GM12892 (cell line): ENCODE data around the gene RASA3.
A peak's percentile ranks its signal among the peaks of the same experiment; 100 is the strongest.

Experiments used
- DNase-seq: peaks from one replicate; pipeline ENCODE4 v3.0.0; 2011; ENCODE audit not compliant: insufficient read length
- FAIRE-seq: peaks from 2 replicates; lab custom pipeline; 2011; peaks lifted over from hg19 to GRCh38; lab: Jason Lieb, UNC
- POLR2A ChIP-seq: IDR thresholded peaks from 2 replicates; pipeline ENCODE4 v1.6.1; 2011; ENCODE audit warnings: low read depth, low read length, control low read depth
- POLR2AphosphoS5 ChIP-seq: IDR thresholded peaks from 2 replicates; pipeline ENCODE4 v1.6.1; 2011; ENCODE audit warnings: low read depth, low read length, control low read depth
- TAF1 ChIP-seq: IDR thresholded peaks from 2 replicates; pipeline ENCODE4 v1.6.1; 2011; ENCODE audit warnings: low read depth, mild to moderate bottlenecking, control low read depth, low read length, borderline replicate concordance

RASA3 gene

DNA sequence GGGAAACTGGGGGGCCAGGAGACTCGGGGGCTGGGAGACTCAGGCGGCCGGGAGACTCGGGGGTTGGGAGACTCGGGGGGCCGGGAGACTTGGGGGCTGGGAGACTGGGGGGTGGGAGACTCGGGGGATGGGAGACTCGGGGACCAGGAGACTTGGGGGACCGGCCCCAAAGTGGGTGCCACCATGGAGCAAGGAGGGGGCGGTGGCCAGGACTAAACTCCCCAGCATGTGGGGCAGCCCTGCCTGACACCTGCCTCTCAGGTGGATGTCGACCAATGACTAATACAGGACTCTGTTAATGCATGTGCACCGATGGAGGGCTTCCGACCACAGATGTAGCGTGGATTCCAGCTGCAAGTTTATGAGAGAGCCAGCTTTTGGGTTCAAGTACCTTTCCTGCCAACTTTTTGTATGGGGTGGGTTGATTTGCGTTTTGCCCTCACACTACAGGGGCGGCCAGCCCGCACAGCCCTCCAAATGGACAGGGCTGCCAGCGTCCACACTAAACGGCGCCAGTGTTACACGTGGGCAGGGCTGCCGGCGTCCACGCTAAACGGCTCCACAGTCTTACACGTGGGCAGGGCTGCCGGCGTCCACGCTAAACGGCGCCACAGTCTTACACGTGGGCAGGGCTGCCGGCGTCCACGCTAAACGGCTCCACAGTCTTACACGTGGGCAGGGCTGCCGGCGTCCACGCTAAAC, 62.2 kb downstream of the RASA3 start:
- DNase-seq (no peak), FAIRE-seq (no peak)
- no peak for TF ChIP-seq POLR2AphosphoS5
- TF ChIP-seq POLR2A: no peak
- TF ChIP-seq TAF1: no peak

DNA sequence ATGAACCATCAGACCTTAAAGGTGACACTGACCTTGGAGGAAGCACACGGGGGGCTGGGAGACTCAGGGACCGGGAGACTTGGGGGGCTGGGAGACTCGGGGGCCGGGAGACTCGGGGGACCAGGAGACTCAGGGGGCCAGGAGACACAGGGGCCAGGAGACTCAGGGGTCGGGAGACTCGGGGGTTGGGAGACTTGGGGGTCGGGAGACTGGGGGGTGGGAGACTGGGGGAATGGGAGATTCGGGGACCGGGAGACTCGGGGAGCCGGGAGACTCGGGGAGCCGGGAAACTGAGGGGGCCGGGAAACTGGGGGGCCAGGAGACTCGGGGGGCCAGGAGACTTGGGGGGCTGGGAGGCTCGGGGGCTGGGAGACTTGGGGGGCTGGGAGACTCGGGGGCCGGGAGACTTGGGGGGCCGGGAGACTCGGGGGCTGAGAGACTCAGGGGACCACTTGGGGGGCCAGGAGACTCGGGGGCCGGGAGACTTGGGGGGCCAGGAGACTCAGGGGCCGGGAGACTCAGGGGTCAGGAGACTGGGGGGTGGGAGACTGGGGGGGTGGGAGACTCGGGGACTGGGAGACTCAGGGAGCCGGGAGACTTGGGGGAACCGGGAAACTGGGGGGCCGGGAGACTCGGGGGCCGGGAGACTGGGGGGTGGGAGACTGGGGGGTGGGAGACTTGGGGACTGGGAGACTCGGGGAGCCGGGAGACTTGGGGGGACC, 62.9 kb downstream of the RASA3 start:
- TF ChIP-seq TAF1 (no peak), POLR2AphosphoS5 (no peak), POLR2A (no peak)
- FAIRE-seq (no peak), DNase-seq (no peak)

DNA sequence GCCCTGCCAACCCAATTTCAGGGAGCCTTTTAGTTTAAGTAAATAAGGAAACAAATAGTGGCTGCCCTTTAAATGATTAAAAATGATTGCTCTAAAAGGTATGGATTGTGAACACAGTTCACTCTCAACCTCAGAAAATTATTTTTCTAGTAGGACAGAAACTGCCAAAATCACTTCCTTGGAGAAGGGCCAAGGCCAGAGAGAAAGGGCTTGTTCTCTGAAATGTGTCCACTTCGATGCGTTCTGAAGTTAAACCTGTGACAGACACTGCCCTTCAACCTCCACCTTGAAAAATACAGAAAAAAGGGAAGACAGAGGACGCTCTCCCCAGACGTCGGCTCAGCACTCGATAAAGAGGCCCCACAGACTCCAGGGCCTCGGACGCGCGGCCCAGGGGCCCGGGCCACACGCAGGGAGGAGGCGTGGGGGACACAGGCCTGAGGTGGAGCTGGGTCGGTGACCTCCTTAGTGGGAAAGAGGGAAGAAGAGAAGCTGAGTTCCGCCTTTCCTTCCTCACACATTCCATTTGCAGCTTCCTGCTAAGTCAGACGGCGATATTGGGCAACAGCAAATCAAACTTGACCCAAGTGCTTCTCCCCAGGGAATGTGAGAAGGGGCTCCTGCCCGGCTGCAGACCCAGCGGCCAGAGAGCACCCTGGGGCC, 63.6 kb downstream of the RASA3 start:
- no peak for FAIRE-seq
- no peak for TF ChIP-seq POLR2A
- no peak for TF ChIP-seq POLR2AphosphoS5
- TF ChIP-seq TAF1: no peak
- DNase-seq: no peak

- no peak for FAIRE-seq
- TF ChIP-seq TAF1 (no peak), POLR2A (peak; percentile 6; the same call in 1 of the 2 replicates)
Measured at GRCh38 chr13:114067886-114068651, 64.4 kb downstream of the RASA3 start.

GRCh38 chr13:114067381-114067885, 65.0 kb downstream of the RASA3 start:
- DNase-seq: no peak
- FAIRE-seq: peak; percentile 99
- TF ChIP-seq TAF1 (no peak), POLR2AphosphoS5 (no peak; the same call in 1 of the 2 replicates), POLR2A (peak; percentile 36; the same call in 1 of the 2 replicates)

More at GRCh38 chr13:114067886-114068651, 64.4 kb downstream of the RASA3 start:
- DNase-seq: peak; percentile 53

GRCh38 chr13:114066956-114067355, 65.5 kb downstream of the RASA3 start:
- DNase-seq (no peak), FAIRE-seq (no peak)
- no peak; the same call in 1 of the 2 replicates for TF ChIP-seq POLR2A
- no peak for TF ChIP-seq TAF1
- no peak for TF ChIP-seq POLR2AphosphoS5

DNA sequence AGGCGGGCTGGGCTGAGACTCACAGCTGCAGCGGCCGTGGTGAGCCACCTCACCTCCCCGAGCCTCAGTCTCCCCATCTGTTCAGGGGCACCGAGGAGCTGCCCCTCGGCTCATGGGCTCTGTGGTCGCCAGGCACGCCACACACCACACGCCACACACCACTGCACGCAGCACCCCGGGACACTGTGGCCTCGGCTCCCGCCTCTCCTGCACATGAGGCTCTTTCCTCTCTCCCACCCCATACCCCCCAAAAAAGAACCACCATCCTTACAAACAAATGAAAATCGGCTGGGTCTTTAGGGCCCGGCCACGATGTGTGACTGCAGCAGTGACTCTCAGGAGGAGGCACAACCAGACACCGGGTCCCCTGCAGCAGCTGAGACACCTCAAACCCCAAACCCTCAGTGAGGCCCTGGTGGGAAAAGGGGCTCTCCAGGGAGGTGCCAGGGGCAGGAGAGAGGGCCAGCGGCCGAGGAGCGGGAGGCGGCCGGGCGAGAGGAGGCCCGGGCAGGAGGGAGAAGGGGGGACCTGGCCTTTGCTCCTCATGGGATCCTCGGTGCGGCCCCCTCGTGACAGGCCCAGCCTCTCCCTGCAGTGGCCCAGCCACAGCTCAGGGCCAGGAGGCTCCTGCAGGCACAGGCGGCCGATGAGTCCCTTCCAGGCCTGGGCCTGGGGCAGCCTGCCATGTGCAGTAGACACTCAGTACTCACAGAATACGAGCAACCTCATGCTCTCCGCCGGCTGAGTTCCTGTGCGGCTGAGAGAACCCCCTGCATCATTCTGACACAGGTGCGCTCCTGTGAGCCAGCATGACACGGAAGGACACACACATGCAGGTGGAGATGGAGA, 66.3 kb downstream of the RASA3 start:
- DNase-seq (no peak), FAIRE-seq (peak; percentile 78)
- TF ChIP-seq TAF1 (no peak), POLR2AphosphoS5 (peak; percentile 35; the same call in 1 of the 2 replicates), POLR2A (no peak; the same call in 1 of the 2 replicates)

- TF ChIP-seq POLR2A (peak; percentile 71; the same call in 1 of the 2 replicates), POLR2AphosphoS5 (peak; percentile 81), TAF1 (0 out of 2 replicates have a peak, but pooled peaks have one; percentile 14)
- DNase-seq: peak; percentile 54
- FAIRE-seq: peak; percentile 87
Measured at GRCh38 chr13:114065141-114065925, 67.1 kb downstream of the RASA3 start.

- TF ChIP-seq POLR2A: no peak
- FAIRE-seq: no peak
Measured at GRCh38 chr13:114064450-114065140, 67.8 kb downstream of the RASA3 start.

More at GRCh38 chr13:114064450-114065140, 67.8 kb downstream of the RASA3 start:
- no peak for DNase-seq
